Endothelial cell (in vitro differentiated cells): ENCODE results near the gene COL3A1. TPM values are rescaled to one million over a fixed set of nuclear protein-coding genes. Genes with fewer than 3 reads are reported as not detected.

Source experiments
- DNase-seq: peaks from one replicate; pipeline ENCODE4 v3.0.0; 2021; ENCODE audit warnings: low spot score
- H3K27ac Mint-ChIP-seq: one replicate; pipeline ENCODE4 v1.8.0; 2021; ENCODE audit warnings: mixed read lengths, inconsistent platforms; ENCODE audit not compliant: unreplicated experiment
- H3K27me3 Mint-ChIP-seq: one replicate; pipeline ENCODE4 v1.8.0; 2021; ENCODE audit warnings: mild to moderate bottlenecking, moderate library complexity, mixed read lengths, inconsistent platforms; ENCODE audit not compliant: unreplicated experiment
- H3K36me3 Mint-ChIP-seq: one replicate; pipeline ENCODE4 v1.8.0; 2021; ENCODE audit warnings: mild to moderate bottlenecking, low read depth, mixed read lengths, inconsistent platforms; ENCODE audit not compliant: unreplicated experiment
- H3K4me1 Mint-ChIP-seq: one replicate; pipeline ENCODE4 v1.8.0; 2021; ENCODE audit warnings: mild to moderate bottlenecking, mixed read lengths, inconsistent platforms; ENCODE audit not compliant: unreplicated experiment
- H3K4me3 Mint-ChIP-seq: one replicate; pipeline ENCODE4 v1.8.0; 2021; ENCODE audit warnings: mild to moderate bottlenecking, mixed read lengths, inconsistent platforms; ENCODE audit not compliant: unreplicated experiment
- H3K9me3 Mint-ChIP-seq: one replicate; pipeline ENCODE4 v1.8.0; 2021; ENCODE audit warnings: mixed read lengths, inconsistent platforms; ENCODE audit not compliant: unreplicated experiment
- total RNA-seq: library from RNA; stranded (reverse); fragmentation: NEBNext Ultra II Directional; extraction: Animal tissue kit (Norgen Biotek cat#: 25700); gene quantifications from one replicate; pipeline ENCODE4 v1.2.1, GENCODE V29; 2021; ENCODE audit not compliant: unreplicated experiment
- TF ChIP-seq, protein P1 (sequence below): fragments of 200-600 bp; sonication (generic); IDR thresholded peaks from one replicate; pipeline ENCODE4 v1.5.0; 2021; ENCODE audit warnings: antibody characterized with exemption; ENCODE audit not compliant: unreplicated experiment

The COL3A1 gene
- total RNA-seq, 1 donor from 2014 or later, result 0.31 TPM

DNA sequence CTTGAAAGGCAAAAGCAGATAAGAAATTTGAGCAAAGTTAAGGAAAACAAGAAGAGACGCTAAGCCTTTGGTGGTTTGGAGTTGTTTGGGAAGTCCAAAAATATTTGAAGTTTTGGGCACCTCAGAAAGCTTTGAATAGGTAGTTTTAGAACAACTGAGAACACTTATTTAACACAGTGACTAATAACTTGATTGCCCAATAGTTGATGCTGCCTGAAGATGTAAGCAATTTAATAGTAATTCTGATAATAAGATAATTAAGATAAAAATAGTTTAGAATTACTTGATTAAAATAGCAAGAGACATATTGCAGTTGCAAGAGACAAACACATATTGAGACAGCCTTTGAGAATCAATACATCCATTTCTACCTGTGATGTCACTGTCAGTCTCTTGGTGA is 16.5 kb upstream of the COL3A1 start:
- H3K4me1 Mint-ChIP-seq, result no peaks in the 10 kb centered on the region
- no peaks in the 10 kb centered on the region for H3K36me3 Mint-ChIP-seq
- no peak overlapping the region for H3K27ac Mint-ChIP-seq
- no peak overlapping the region for H3K4me3 Mint-ChIP-seq
- DNase-seq, result no peak
- TF ChIP-seq, protein P1, sequence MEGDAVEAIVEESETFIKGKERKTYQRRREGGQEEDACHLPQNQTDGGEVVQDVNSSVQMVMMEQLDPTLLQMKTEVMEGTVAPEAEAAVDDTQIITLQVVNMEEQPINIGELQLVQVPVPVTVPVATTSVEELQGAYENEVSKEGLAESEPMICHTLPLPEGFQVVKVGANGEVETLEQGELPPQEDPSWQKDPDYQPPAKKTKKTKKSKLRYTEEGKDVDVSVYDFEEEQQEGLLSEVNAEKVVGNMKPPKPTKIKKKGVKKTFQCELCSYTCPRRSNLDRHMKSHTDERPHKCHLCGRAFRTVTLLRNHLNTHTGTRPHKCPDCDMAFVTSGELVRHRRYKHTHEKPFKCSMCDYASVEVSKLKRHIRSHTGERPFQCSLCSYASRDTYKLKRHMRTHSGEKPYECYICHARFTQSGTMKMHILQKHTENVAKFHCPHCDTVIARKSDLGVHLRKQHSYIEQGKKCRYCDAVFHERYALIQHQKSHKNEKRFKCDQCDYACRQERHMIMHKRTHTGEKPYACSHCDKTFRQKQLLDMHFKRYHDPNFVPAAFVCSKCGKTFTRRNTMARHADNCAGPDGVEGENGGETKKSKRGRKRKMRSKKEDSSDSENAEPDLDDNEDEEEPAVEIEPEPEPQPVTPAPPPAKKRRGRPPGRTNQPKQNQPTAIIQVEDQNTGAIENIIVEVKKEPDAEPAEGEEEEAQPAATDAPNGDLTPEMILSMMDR, result no peak
- no peaks in the 10 kb centered on the region for H3K9me3 Mint-ChIP-seq
- H3K27me3 Mint-ChIP-seq, result no peaks in the 10 kb centered on the region

GRCh38 chr2:188963741-188964140 is 10.4 kb upstream of the COL3A1 start:
- no peaks in the 10 kb centered on the region for H3K27me3 Mint-ChIP-seq
- no peak overlapping the region for H3K4me3 Mint-ChIP-seq
- H3K36me3 Mint-ChIP-seq, result no peaks in the 10 kb centered on the region
- H3K27ac Mint-ChIP-seq, result no peak overlapping the region
- no peaks in the 10 kb centered on the region for H3K4me1 Mint-ChIP-seq
- DNase-seq, result no peak
- H3K9me3 Mint-ChIP-seq, result no peaks in the 10 kb centered on the region
- TF ChIP-seq, protein P1, result no peak

DNA sequence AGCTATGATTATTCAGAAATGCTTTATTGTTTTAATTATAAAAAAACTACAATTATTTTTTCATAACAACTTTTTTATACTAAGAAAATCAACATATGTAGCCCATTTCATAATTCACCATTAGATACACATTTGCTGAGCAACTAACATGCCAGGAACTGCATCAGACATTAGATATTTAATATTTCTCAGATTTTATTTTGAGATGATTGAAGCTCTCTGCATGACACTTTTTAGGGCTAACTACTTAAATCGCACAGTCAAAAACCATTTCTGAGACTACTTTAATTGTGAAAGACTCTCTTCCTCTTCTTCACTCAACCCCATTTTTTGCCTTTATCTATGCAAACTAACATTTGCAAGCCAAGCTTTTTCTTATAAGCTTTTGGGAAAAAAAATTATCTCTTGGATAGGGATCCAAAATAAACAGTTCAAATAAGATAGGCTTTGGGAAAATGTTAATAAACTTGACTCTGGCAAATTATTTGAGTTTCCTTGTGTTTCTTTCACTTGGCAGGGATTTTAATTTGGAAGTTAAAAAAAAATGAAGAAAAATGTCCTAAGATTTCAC is 9.1 kb upstream of the COL3A1 start:
- Mint-ChIP-seq H3K9me3 (no peaks in the 10 kb centered on the region), H3K27ac (no peak overlapping the region), H3K27me3 (no peaks in the 10 kb centered on the region), H3K4me1 (no peaks in the 10 kb centered on the region), H3K36me3 (no peaks in the 10 kb centered on the region), H3K4me3 (no peak overlapping the region)
- TF ChIP-seq, protein P1, result no peak
- no peak for DNase-seq

DNA sequence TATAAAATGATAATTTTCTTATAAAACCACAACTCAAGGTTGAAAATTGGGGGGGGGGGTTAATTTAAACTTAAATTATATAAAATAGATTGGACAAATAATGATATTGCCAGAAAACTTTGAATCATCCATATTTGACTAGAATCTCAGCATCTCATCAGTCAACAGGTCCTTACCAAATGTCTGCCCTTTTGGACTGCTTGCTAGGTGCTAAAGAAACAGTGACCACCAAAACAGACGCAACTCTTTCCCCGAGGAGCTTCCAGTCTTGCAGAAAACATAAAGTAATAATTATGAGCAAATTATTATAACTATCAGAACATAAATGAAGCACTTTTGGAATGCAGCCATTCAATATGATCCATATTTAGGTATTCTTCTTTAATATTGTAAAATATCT is 8.6 kb upstream of the COL3A1 start:
- no peak for DNase-seq
- H3K4me1 Mint-ChIP-seq, result no peaks in the 10 kb centered on the region

DNA sequence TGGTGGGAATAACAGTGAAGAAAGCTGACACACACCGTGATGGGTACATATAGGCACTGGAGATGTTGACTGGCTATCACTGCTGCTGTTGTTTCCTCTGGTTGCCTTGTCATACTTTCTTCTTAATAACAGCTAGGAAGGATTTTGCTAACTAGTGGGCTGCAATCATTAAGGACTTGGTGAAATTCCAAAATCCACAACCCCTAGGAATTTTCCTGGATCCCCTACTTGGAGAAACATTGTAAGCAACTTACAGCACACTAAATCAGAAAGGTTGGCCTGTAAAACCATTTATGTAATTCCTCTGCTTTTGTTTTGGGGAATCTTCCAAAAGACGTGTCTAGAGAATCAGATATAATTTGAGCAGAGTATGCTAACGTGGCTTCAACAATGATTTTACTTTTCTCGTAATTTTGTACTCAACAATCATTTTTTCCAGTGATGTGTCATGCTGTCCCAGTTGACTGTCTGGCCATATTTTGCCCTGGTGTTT is 8.0 kb upstream of the COL3A1 start:
- Mint-ChIP-seq H3K36me3 (no peaks in the 10 kb centered on the region), H3K27ac (no peak overlapping the region), H3K27me3 (no peaks in the 10 kb centered on the region), H3K4me3 (no peak overlapping the region), H3K4me1 (no peaks in the 10 kb centered on the region), H3K9me3 (no peaks in the 10 kb centered on the region)
- TF ChIP-seq, protein P1, result no peak
- no peak for DNase-seq

More for the DNA sequence above, 8.6 kb upstream of the COL3A1 start:
- Mint-ChIP-seq H3K4me3 (no peak overlapping the region), H3K27me3 (no peaks in the 10 kb centered on the region), H3K36me3 (no peaks in the 10 kb centered on the region), H3K9me3 (no peaks in the 10 kb centered on the region), H3K27ac (no peak overlapping the region)
- TF ChIP-seq, protein P1, result no peak
